Endothelial cell of umbilical vein (primary cell): ENCODE measurements around the gene PLEKHA6. TPM values are rescaled to one million over a fixed set of nuclear protein-coding genes. Genes with fewer than 3 reads are reported as not detected.

ENCODE experiments used
- BruUV-seq: library from RNA; stranded (reverse); fragments of 400-500 nt; replicated peaks from 2 replicates; lab custom pipeline; 2021; lab: Mats Ljungman, UMichigan
- CTCF ChIA-PET: fragments of 300-600, 350-600 bp; sonication (Branson Sonifier 250); formaldehyde crosslinking; loops from one replicate; lab custom pipeline; 2021; ENCODE audit warnings: antibody characterized with exemption, inconsistent platforms; lab: Charles Lee
- POLR2A ChIA-PET: fragments of 300-600, 350-600 bp; sonication (Branson Sonifier 250); formaldehyde crosslinking; loops from one replicate; lab custom pipeline; 2021; ENCODE audit warnings: antibody characterized with exemption, inconsistent platforms; lab: Charles Lee
- DNase-seq: peaks from one replicate; pipeline ENCODE4 v3.0.0-alpha.2; 2011; ENCODE audit warnings: low read depth, low spot score
- FAIRE-seq: peaks from 2 replicates; lab custom pipeline; 2011; peaks lifted over from hg19 to GRCh38; lab: Jason Lieb, UNC
- H2AFZ ChIP-seq: 2 replicates; pipeline ENCODE4 v1.6.0; 2012; ENCODE audit warnings: low read depth, low read length, control low read depth, inconsistent platforms
- H3K27ac ChIP-seq: 2 replicates; pipeline ENCODE4 v1.5.1; 2011; ENCODE audit warnings: low read depth, mild to moderate bottlenecking, control low read depth, low read length, moderate library complexity; ENCODE audit not compliant: insufficient read depth
- H3K27me3 ChIP-seq, 2 experiments: 2 replicates each; pipeline versions ENCODE4 v1.6.0 to v1.6.1; 2011; ENCODE audit warnings: low read length in 2 of 2, mixed read lengths in 1 of 2; ENCODE audit not compliant: control insufficient read depth in 2 of 2, insufficient read depth in 2 of 2
- H3K36me3 ChIP-seq, 2 experiments: 2 replicates in 1 of 2; 3 replicates in 1 of 2; pipeline ENCODE4 v1.5.1; 2011; ENCODE audit warnings: low read length in 2 of 2, mild to moderate bottlenecking in 1 of 2, moderate library complexity in 1 of 2; ENCODE audit not compliant: control insufficient read depth in 2 of 2, insufficient read depth in 2 of 2; ENCODE audit errors: extremely low read depth in 1 of 2
- H3K4me1 ChIP-seq: 3 replicates; pipeline ENCODE4 v1.5.1; 2011; ENCODE audit warnings: mild to moderate bottlenecking, low read length; ENCODE audit not compliant: control insufficient read depth, insufficient read depth; ENCODE audit errors: extremely low read depth
- H3K4me2 ChIP-seq: 2 replicates; pipeline ENCODE4 v1.6.1; 2011; ENCODE audit warnings: low read length, control low read depth, mixed read lengths; ENCODE audit not compliant: insufficient read depth
- H3K4me3 ChIP-seq, 3 experiments: fragments of 200-600 bp in 1 of 3; sonication (generic), shearing (Covaris generic) in 1 of 3; replicated peaks in 1 of 3; 2 replicates each; pipeline ENCODE4 v1.5.1; 2011 to 2016; ENCODE audit warnings: control low read depth in 3 of 3, low read length in 3 of 3, mild to moderate bottlenecking in 2 of 3, inconsistent platforms in 1 of 3, low read depth in 1 of 3, moderate library complexity in 1 of 3; ENCODE audit not compliant: insufficient read depth in 1 of 3
- H3K79me2 ChIP-seq: 2 replicates; pipeline ENCODE4 v1.6.0; 2012; ENCODE audit warnings: low read length, inconsistent platforms; ENCODE audit not compliant: control insufficient read depth, insufficient read depth
- H3K9ac ChIP-seq: replicated peaks from 2 replicates; pipeline ENCODE3; 2011; ENCODE audit warnings: low read length, control low read depth; ENCODE audit not compliant: insufficient read depth; ENCODE audit errors: extremely low read depth
- H3K9me1 ChIP-seq: replicated peaks from 3 replicates; pipeline ENCODE4 v1.6.0; 2011; ENCODE audit warnings: mild to moderate bottlenecking, low read length; ENCODE audit not compliant: control insufficient read depth, insufficient read depth; ENCODE audit errors: extremely low read depth
- H3K9me3 ChIP-seq: replicated peaks from 2 replicates; pipeline ENCODE4 v1.5.1; 2012; ENCODE audit warnings: low read length, inconsistent platforms; ENCODE audit not compliant: control insufficient read depth, insufficient read depth
- H4K20me1 ChIP-seq: replicated peaks from 2 replicates; pipeline ENCODE3; 2011; ENCODE audit warnings: mild to moderate bottlenecking, low read length; ENCODE audit not compliant: control insufficient read depth, insufficient read depth; ENCODE audit errors: extremely low read depth
- CTCF ChIP-seq, 2 donors: IDR thresholded peaks; 1 replicate in 1 of 2; 2 replicates in 1 of 2; pipeline ENCODE4 v1.5.1; 2011; ENCODE audit warnings: low read length in 2 of 2, mild to moderate bottlenecking in 2 of 2, moderate library complexity in 2 of 2, control low read depth in 1 of 2, inconsistent platforms in 1 of 2, low read depth in 1 of 2; ENCODE audit not compliant: insufficient read depth in 1 of 2; ENCODE audit errors: extremely low read depth in 1 of 2
- EZH2 ChIP-seq: IDR thresholded peaks from 2 replicates; pipeline ENCODE4 v1.6.1; 2012; ENCODE audit warnings: borderline replicate concordance, low read depth, mild to moderate bottlenecking, moderate library complexity, low read length, inconsistent platforms; ENCODE audit not compliant: severe bottlenecking
- FOS ChIP-seq: IDR thresholded peaks from 2 replicates; pipeline ENCODE4 v1.6.1; 2011; ENCODE audit warnings: mild to moderate bottlenecking, low read length, moderate library complexity, borderline replicate concordance; ENCODE audit not compliant: insufficient read depth
- GATA2 ChIP-seq: IDR thresholded peaks from 2 replicates; pipeline ENCODE4 v1.7.0; 2011; ENCODE audit warnings: low read depth, mild to moderate bottlenecking, moderate library complexity, mixed read lengths, low read length; ENCODE audit not compliant: insufficient read length, insufficient read depth
- JUN ChIP-seq: IDR thresholded peaks from 2 replicates; pipeline ENCODE4 v1.6.1; 2011; ENCODE audit warnings: borderline replicate concordance, low read depth; ENCODE audit not compliant: insufficient read length, insufficient read depth
- MAX ChIP-seq: IDR thresholded peaks from 2 replicates; pipeline ENCODE4 v1.6.1; 2011; ENCODE audit not compliant: insufficient read depth, insufficient read length
- MYC ChIP-seq: IDR thresholded peaks from one replicate; pipeline ENCODE4 v1.6.1; 2011; ENCODE audit warnings: mild to moderate bottlenecking, low read depth, low read length
- POLR2A ChIP-seq: IDR thresholded peaks from 2 replicates; pipeline ENCODE4 v1.6.1; 2012; ENCODE audit warnings: low read depth, mild to moderate bottlenecking, control low read depth, low read length
- POLR2AphosphoS5 ChIP-seq: IDR thresholded peaks from 2 replicates; pipeline ENCODE4 v1.6.1; 2012; ENCODE audit warnings: low read depth, mild to moderate bottlenecking, control low read depth, low read length, moderate library complexity; ENCODE audit not compliant: insufficient read depth
- dilution Hi-C: fragments of 300-500 bp; cut with MboI; formaldehyde crosslinking; loops from one replicate; pipeline ENCODE4 v1.15.0; 2019; ENCODE audit warnings: low sequenced_read_pairs; ENCODE audit not compliant: extremely low pct_ligation_motif_present
- intact Hi-C: fragments of 100-400 bp; cut with micrococcal nuclease; formaldehyde crosslinking; loops from one replicate; pipeline ENCODE4 v1.10.0; 2022
- polyA plus RNA-seq, 4 experiments: library from polyadenylated mRNA; depleted of rRNA in 3 of 4; stranded (reverse) in 3 of 4; unstranded in 1 of 4; fragments of >200 nt; gene quantifications; 2 replicates each; pipeline versions ENCODE4 v1.2.1 to v1.2.3, GENCODE V29; 2011 to 2012; ENCODE audit warnings: missing spikeins in 1 of 4
- total RNA-seq: library from RNA; stranded (reverse); gene quantifications from 2 replicates; pipeline ENCODE4 v1.2.3, GENCODE V29; 2021

PLEKHA6 gene
- total and polyA plus RNA-seq, 2 donors (not counting 3 experiments of a cell fraction or from before 2014, with no cell fraction given): 2.1 to 15.0 TPM

- Histone ChIP-seq H2AFZ (no peak overlapping the region), H3K27ac (no peak overlapping the region), H3K9me3 (no peaks in the 10 kb centered on the region), H3K4me3 (no peak overlapping the region), H3K9ac (no peak overlapping the region), H3K79me2 (no peaks in the 10 kb centered on the region), H3K36me3 (no peaks in the 10 kb centered on the region), H3K9me1 (no peaks in the 10 kb centered on the region), H3K27me3 (no peaks in the 10 kb centered on the region), H3K4me1 (peaks cover 7% of the 10 kb centered on the region), H3K4me2 (no peak overlapping the region), H4K20me1 (no peaks in the 10 kb centered on the region)
- intact Hi-C loops (no loop called here), dilution Hi-C loops (no loop called here)
- no TSS peak for BruUV-seq
- FAIRE-seq (no peak), DNase-seq (no peak)
- TF ChIP-seq POLR2AphosphoS5 (no peak), EZH2 (no peak), JUN (no peak), GATA2 (no peak), POLR2A (no peak), FOS (no peak), MYC (no peak), CTCF (IDR thresholded peaks at IDR 0.05; ENCODE audit: extremely low read depth in 1 of 2, insufficient read depth in 1 of 2, low read depth in 1 of 2, low read length in 2 of 2) (no peak), MAX (no peak)
- POLR2A ChIA-PET: no interaction called here
- CTCF ChIA-PET: interaction anchor here (1.1 to 26.7 kb wide), 5 partner anchors 9 to 218 kb away, joined by 3 to 770 read pairs (median 6); partner anchors contain the start of gene ETNK2
These were observed 178.6 kb downstream of the PLEKHA6 start for GRCh38 chr1:204181116-204181515.
